K562 (cell line): Measurements from ENCODE around the gene ACSF2. TPM values are rescaled to one million over a fixed set of nuclear protein-coding genes. Genes with fewer than 3 reads are reported as not detected.

ENCODE experiments used
- ATAC-seq: fragments of 200-7000 bp; cut with Tn5 transposase; 3 replicates; pipeline ENCODE4 v1.9.1; 2020; ENCODE audit warnings: moderate library complexity
- BruUV-seq: library from RNA; stranded (reverse); fragments of 400-500 nt; replicated peaks from 2 replicates; lab custom pipeline; 2021; lab: Mats Ljungman, UMichigan
- CTCF ChIA-PET: fragments of 300-600 bp; formaldehyde crosslinking; extraction: SDS; loops from one replicate; lab custom pipeline; 2021; ENCODE audit warnings: low intra/inter-chr PET ratio; lab: Yijun Ruan, JAX
- POLR2A ChIA-PET: fragments of 300-600, 350-650 bp; sonication (Branson Sonifier 250); formaldehyde crosslinking; extraction: SDS; loops from one replicate; lab custom pipeline; 2021; ENCODE audit warnings: antibody characterized with exemption, inconsistent platforms; lab: Yijun Ruan, JAX
- DNase-seq, 4 experiments: peaks; one replicate each; pipeline versions ENCODE4 v3.0.0 to v3.0.0-alpha.2; 2011 to 2018; ENCODE audit warnings: low spot score in 3 of 4, mixed read lengths in 3 of 4; ENCODE audit errors: extremely low read depth in 1 of 4
- FAIRE-seq: peaks from 2 replicates; lab custom pipeline; 2011; peaks lifted over from hg19 to GRCh38; lab: Jason Lieb, UNC
- H2AFZ ChIP-seq: 2 replicates; pipeline ENCODE4 v1.6.0; 2011; ENCODE audit warnings: low read depth, low read length, control low read depth, inconsistent platforms
- H3K27ac ChIP-seq: fragments of 200-600 bp; 3 replicates; pipeline ENCODE4 v1.8.0; 2011; ENCODE audit warnings: low read depth, mild to moderate bottlenecking, control low read depth, inconsistent platforms, low read length, moderate library complexity, mixed read lengths; ENCODE audit errors: extremely low read depth
- H3K27me3 ChIP-seq, 2 experiments: fragments of 300-600 bp in 1 of 2; 2 replicates in 1 of 2; 3 replicates in 1 of 2; pipeline versions ENCODE4 v1.6.0 to v1.8.0; 2011; ENCODE audit warnings: inconsistent platforms in 2 of 2, low read length in 2 of 2, mild to moderate bottlenecking in 1 of 2, mixed read lengths in 1 of 2, moderate library complexity in 1 of 2; ENCODE audit not compliant: control insufficient read depth in 2 of 2, insufficient read depth in 2 of 2
- H3K36me3 ChIP-seq: fragments of 300-600 bp; 3 replicates; pipeline ENCODE4 v1.8.0; 2011; ENCODE audit warnings: mild to moderate bottlenecking, low read length, inconsistent platforms; ENCODE audit not compliant: control insufficient read depth, insufficient read depth
- H3K4me1 ChIP-seq, 2 experiments: fragments of 200-600 bp in 1 of 2; replicated peaks in 1 of 2; 2 replicates in 1 of 2; 3 replicates in 1 of 2; pipeline versions ENCODE4 v1.5.1 to v1.8.0; 2011; ENCODE audit warnings: inconsistent platforms in 2 of 2, low read length in 2 of 2, mild to moderate bottlenecking in 1 of 2, mixed read lengths in 1 of 2, moderate library complexity in 1 of 2; ENCODE audit not compliant: control insufficient read depth in 2 of 2, insufficient read depth in 2 of 2
- H3K4me2 ChIP-seq: 2 replicates; pipeline ENCODE4 v1.6.1; 2011; ENCODE audit warnings: low read length, control low read depth, inconsistent platforms, mixed read lengths; ENCODE audit not compliant: insufficient read depth
- H3K4me3 ChIP-seq: fragments of 200-600 bp; sonication (generic), shearing (Covaris generic); 2 replicates; pipeline ENCODE4 v1.5.1; 2016; ENCODE audit warnings: control low read depth, inconsistent platforms
- H3K79me2 ChIP-seq: fragments of 200-600 bp; 3 replicates; pipeline ENCODE4 v1.8.0; 2011; ENCODE audit warnings: low read length, inconsistent platforms; ENCODE audit not compliant: control insufficient read depth, insufficient read depth
- H3K9ac ChIP-seq, 2 experiments: 2 replicates each; pipeline versions ENCODE4 v1.6.0 to v1.6.1; 2011; ENCODE audit warnings: low read depth in 2 of 2, low read length in 2 of 2, control low read depth in 1 of 2, inconsistent platforms in 1 of 2, mild to moderate bottlenecking in 1 of 2, mixed read lengths in 1 of 2; ENCODE audit not compliant: insufficient read depth in 1 of 2
- H3K9me1 ChIP-seq: one replicate; pipeline ENCODE4 v1.6.0; 2011; ENCODE audit warnings: inconsistent platforms, mild to moderate bottlenecking, low read length, moderate library complexity; ENCODE audit not compliant: control insufficient read depth, insufficient read depth
- H3K9me3 ChIP-seq: replicated peaks from 2 replicates; pipeline ENCODE4 v1.5.1; 2011; ENCODE audit warnings: low read depth, low read length, inconsistent platforms; ENCODE audit not compliant: control insufficient read depth, insufficient read depth
- H4K20me1 ChIP-seq: replicated peaks from 2 replicates; pipeline ENCODE4 v1.6.1; 2011; ENCODE audit warnings: low read length, inconsistent platforms, mixed read lengths; ENCODE audit not compliant: control insufficient read depth, insufficient read depth
- RNF2 ChIP-seq: sonication (generic); IDR thresholded peaks from 2 replicates; pipeline ENCODE4 v1.6.1; 2016
- TRIM28 ChIP-seq: fragments of 450-650 bp; IDR thresholded peaks from 2 replicates; pipeline ENCODE4 v1.6.1; 2017
- ZFP30 ChIP-seq: fragments of 250-450 bp; sonication (Bioruptor Pico); IDR thresholded peaks from 2 replicates; pipeline ENCODE4 v1.8.0; 2022; ENCODE audit warnings: moderate library complexity, mild to moderate bottlenecking, inconsistent platforms, borderline replicate concordance
- ZNF124 ChIP-seq: sonication (generic); formaldehyde crosslinking; IDR thresholded peaks from 2 replicates; pipeline ENCODE4 v1.8.1; 2022; ENCODE audit warnings: missing genetic modification reagents
- ZSCAN29 ChIP-seq: fragments of 450-650 bp; IDR thresholded peaks from 2 replicates; pipeline ENCODE4 v1.6.1; 2017
- WGBS: fragments of 100-300 bp; shearing (Covaris generic); methylation state at CpG from one replicate; pipeline ENCODE4 v1.1.6; 2016; ENCODE audit warnings: low coverage, mixed read lengths; ENCODE audit not compliant: insufficient coverage; ENCODE audit errors: missing lambda C conversion rate; 5-methylcytosine and 5-hydroxymethylcytosine counted together
- in situ Hi-C: fragments of 300-500 bp; cut with MboI; formaldehyde crosslinking; loops from 4 replicates; pipeline ENCODE4 v1.15.0; 2018; ENCODE audit warnings: inconsistent platforms, mixed read lengths
- intact Hi-C: fragments of 100-400 bp; cut with micrococcal nuclease; formaldehyde crosslinking; loops from 2 replicates; pipeline ENCODE4 v1.14.2; 2022
- polyA plus RNA-seq, 8 experiments: library from polyadenylated mRNA; depleted of rRNA in 4 of 8; stranded (reverse) in 5 of 8; unstranded in 3 of 8; fragments of >200 nt; fragmentation: Nextera tagmentation in 2 of 8; fragmentation: Illumina TruSeq in 1 of 8; extraction: Ambion mirVana in 2 of 8; extraction: Trizol in 1 of 8; gene quantifications; 2 replicates each; pipeline versions ENCODE4 v1.2.1 to v1.2.3, GENCODE V29; 2011 to 2014; ENCODE audit warnings: inconsistent platforms in 1 of 8, missing spikeins in 1 of 8
- total RNA-seq, 7 experiments: library from RNA; depleted of rRNA in 6 of 7; stranded (reverse); fragments of >200 nt in 6 of 7; fragmentation: Illumina TruSeq in 2 of 7; extraction: Trizol in 2 of 7; gene quantifications; 2 replicates each; pipeline versions ENCODE4 v1.2.1 to v1.2.3, GENCODE V29; 2011 to 2021; ENCODE audit warnings: low replicate concordance in 1 of 7
- TF ChIP-seq, protein P1 (sequence below): fragments of 250-450 bp; sonication (Bioruptor Pico); IDR thresholded peaks from 2 replicates; pipeline ENCODE4 v1.8.0; 2022; ENCODE audit warnings: moderate library complexity, mild to moderate bottlenecking, inconsistent platforms
- TF ChIP-seq, protein P2 (sequence below): fragments of 250-450 bp; sonication (Bioruptor Pico); IDR thresholded peaks from 2 replicates; pipeline ENCODE4 v1.4.0; 2020
- TF ChIP-seq, protein P3 (sequence below): fragments of 200-800 bp; sonication (Bioruptor generic); IDR thresholded peaks from 2 replicates; pipeline ENCODE4 v1.6.1; 2017; ENCODE audit warnings: missing genetic modification characterization, missing compliant biosample characterization

Gene ACSF2
- total and polyA plus RNA-seq, 9 of the 15 experiments (the other 6 are each of a cell fraction or from before 2014, with no cell fraction given), result 0.89 to 6.1 (median 3.5) TPM

DNA sequence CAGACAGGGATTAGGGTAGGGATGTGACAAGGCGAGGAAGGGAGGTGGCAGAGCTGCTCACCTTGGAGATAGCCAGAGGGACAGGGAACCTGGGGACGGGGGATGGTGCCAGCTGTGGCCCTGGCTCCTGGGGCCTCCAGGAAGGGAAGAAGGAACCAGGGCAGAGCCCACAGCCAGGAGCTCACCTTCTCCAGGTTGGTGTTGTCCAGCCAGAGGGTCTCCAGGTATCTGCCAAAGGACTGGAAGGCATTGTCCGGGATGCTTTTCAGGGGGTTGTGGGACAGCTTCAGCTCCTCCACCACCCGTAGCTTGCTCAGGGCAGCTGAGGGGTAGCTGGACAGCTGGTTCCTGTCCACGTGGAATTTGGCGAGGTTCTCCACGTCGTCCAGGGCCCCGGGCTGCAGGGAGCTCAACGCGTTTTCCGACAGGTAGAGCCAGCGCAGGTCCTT is 41.9 kb downstream of the ACSF2 start (continued):
- TF ChIP-seq, protein P1, sequence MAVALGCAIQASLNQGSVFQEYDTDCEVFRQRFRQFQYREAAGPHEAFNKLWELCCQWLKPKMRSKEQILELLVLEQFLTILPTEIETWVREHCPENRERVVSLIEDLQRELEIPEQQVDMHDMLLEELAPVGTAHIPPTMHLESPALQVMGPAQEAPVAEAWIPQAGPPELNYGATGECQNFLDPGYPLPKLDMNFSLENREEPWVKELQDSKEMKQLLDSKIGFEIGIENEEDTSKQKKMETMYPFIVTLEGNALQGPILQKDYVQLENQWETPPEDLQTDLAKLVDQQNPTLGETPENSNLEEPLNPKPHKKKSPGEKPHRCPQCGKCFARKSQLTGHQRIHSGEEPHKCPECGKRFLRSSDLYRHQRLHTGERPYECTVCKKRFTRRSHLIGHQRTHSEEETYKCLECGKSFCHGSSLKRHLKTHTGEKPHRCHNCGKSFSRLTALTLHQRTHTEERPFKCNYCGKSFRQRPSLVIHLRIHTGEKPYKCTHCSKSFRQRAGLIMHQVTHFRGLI (CRISPR knock-in tag), result no peak
- no peak for TF ChIP-seq ZSCAN29
- TF ChIP-seq TRIM28, result no peak
- TF ChIP-seq RNF2, result no peak
- TF ChIP-seq, all 486 proteins: peak for 0

DNA sequence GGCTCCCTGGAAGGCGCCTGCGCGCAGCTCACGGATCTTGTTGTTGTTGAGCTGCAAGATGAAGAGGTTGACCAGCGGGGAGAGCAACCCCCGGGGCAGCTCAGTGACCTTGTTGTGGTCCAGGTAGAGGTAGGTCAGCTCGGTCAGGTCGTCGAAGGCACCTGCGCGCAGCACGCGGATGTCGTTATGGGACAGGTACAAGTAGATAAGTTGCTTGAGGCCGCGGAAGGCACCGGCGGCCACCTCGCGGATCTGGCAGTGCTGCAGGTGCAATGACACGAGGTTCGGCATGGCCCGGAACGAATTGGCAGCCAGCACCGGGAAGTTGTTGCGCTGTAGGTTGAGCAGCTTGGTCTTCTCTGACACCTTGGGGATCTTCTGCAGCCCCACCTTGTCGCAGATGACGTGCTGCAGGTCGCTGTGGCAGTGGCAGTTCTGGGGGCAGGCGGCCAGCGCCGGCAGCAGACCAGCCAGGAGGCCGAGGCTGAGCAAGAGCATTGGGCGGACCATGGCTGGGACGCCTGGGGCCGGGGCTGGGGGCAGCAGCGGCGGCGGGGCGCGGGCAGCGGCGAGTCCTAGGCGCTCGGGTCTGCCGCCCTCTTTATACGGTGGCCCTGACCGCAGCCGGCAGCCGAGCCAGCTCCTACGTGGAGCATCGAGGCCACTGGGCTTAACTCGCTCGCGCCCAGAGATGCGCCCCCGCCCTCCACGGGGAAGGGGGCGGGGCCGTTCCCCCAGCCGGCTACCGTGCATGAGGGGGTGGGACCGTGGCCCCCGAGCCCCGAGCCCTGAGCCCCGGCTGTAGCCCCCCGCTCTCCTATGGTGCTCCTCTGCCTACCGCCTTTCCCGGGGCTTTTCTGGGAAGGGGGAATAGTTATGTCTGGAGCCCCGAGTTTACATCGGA is 42.5 kb downstream of the ACSF2 start, which contains the start of gene CHAD:
TSS of gene CHAD (minus strand) at position 577 of the 904 bp plus-strand sequence. CDS start at position 510, 67 bp downstream.
- Histone ChIP-seq H2AFZ (no peak within 1 kb of the TSS), H3K4me1 (peaks cover 0 to 25% of the 10 kb centered on the region in 2 experiments; a peak in 2 of 5 replicates), H3K4me2 (no peak within 1 kb of the TSS), H3K9me3 (no peaks in the 10 kb centered on the region), H4K20me1 (peaks cover 12% of the 10 kb centered on the region), H3K9me1 (no peaks in the 10 kb centered on the region), H3K9ac (peak within 1 kb of the TSS in 1 of 2 experiments; percentile 13; a peak in 1 of 4 replicates), H3K4me3 (no peak within 1 kb of the TSS), H3K79me2 (no peaks in the 10 kb centered on the region)
- BruUV-seq, result no TSS peak
- POLR2A ChIA-PET, result interaction anchor here (0.5 to 0.7 kb wide), 2 partner anchors 17 to 195 kb away, joined by 3 read pairs; no protein-coding TSS in a partner anchor
- FAIRE-seq (no peak), DNase-seq (peak in 3 of 4 experiments; percentile 39 to 68 (median 63)), ATAC-seq (peak; percentile 57)
- in situ Hi-C loops, result no loop called here
- WGBS, result 43% methylated on average over 39 of the region's 71 CpGs
- TF ChIP-seq ZFP30 (CRISPR knock-in tag) (no peak), ZNF124 (0 out of 2 replicates have a peak, but pooled peaks have one; percentile 37)
- TF ChIP-seq, protein P2, sequence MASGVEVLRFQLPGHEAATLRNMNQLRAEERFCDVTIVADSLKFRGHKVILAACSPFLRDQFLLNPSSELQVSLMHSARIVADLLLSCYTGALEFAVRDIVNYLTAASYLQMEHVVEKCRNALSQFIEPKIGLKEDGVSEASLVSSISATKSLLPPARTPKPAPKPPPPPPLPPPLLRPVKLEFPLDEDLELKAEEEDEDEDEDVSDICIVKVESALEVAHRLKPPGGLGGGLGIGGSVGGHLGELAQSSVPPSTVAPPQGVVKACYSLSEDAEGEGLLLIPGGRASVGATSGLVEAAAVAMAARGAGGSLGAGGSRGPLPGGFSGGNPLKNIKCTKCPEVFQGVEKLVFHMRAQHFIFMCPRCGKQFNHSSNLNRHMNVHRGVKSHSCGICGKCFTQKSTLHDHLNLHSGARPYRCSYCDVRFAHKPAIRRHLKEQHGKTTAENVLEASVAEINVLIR (CRISPR knock-in tag), result no peak
- TF ChIP-seq, protein P3, sequence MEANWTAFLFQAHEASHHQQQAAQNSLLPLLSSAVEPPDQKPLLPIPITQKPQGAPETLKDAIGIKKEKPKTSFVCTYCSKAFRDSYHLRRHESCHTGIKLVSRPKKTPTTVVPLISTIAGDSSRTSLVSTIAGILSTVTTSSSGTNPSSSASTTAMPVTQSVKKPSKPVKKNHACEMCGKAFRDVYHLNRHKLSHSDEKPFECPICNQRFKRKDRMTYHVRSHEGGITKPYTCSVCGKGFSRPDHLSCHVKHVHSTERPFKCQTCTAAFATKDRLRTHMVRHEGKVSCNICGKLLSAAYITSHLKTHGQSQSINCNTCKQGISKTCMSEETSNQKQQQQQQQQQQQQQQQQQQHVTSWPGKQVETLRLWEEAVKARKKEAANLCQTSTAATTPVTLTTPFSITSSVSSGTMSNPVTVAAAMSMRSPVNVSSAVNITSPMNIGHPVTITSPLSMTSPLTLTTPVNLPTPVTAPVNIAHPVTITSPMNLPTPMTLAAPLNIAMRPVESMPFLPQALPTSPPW (CRISPR knock-in tag), result peak; percentile 25; the same call in 1 of the 2 replicates
- TF ChIP-seq, all 486 proteins: peak for 2
- no peak within 1 kb of the TSS for H3K27ac ChIP-seq
- H3K36me3 ChIP-seq, result no peaks in the 10 kb centered on the region
- CTCF ChIA-PET, result no interaction called here
- intact Hi-C loops, result no loop called here
- peaks cover 22 to 77% of the 10 kb centered on the region in 2 experiments; a peak in 4 of 5 replicates for H3K27me3 ChIP-seq
